Measurements from ENCODE around the gene KLK14.

KLK14 gene

GRCh38 chr19:51082611-51083010 lies at the start of gene KLK14:
TSS of gene KLK14 (minus strand) at chr19:51082887. CDS start at chr19:51082614, 273 bp downstream.
- DNase-seq (ENCODE audit: low spot score), result no peak

GRCh38 chr19:51131780-51132680 lies 49.3 kb upstream of the KLK14 start:
- no peak for DNase-seq (ENCODE audit: low spot score)

- no peak for DNase-seq (ENCODE audit: low spot score)
Observed at GRCh38 chr19:51129716-51130115, 47.0 kb upstream of the KLK14 start.

GRCh38 chr19:51128227-51128626 lies 45.5 kb upstream of the KLK14 start:
- no peak for DNase-seq (ENCODE audit: low spot score)

GRCh38 chr19:51127755-51128154 lies 45.1 kb upstream of the KLK14 start:
- DNase-seq (ENCODE audit: low spot score), result no peak

GRCh38 chr19:51127032-51127431 lies 44.3 kb upstream of the KLK14 start:
- no peak for DNase-seq (ENCODE audit: low spot score)

- no peak for DNase-seq (ENCODE audit: low spot score)
Observed at GRCh38 chr19:51125421-51126075, 42.9 kb upstream of the KLK14 start.

- no peak for DNase-seq (ENCODE audit: low spot score)
Observed at GRCh38 chr19:51124729-51125128, 42.0 kb upstream of the KLK14 start, which contains the start of gene SIGLEC9. TSS of gene SIGLEC9 (plus strand) at chr19:51124906. CDS start at chr19:51124975, 69 bp downstream.

- DNase-seq (ENCODE audit: low spot score), result no peak
Observed at GRCh38 chr19:51124216-51124615, 41.5 kb upstream of the KLK14 start.

- no peak for DNase-seq (ENCODE audit: low spot score)
Observed at GRCh38 chr19:51123802-51124201, 41.1 kb upstream of the KLK14 start.

GRCh38 chr19:51123381-51123800 lies 40.7 kb upstream of the KLK14 start:
- DNase-seq (ENCODE audit: low spot score), result no peak

- no peak for DNase-seq (ENCODE audit: low spot score)
Observed at GRCh38 chr19:51122112-51122981, 39.7 kb upstream of the KLK14 start.

GRCh38 chr19:51121257-51121656 lies 38.6 kb upstream of the KLK14 start:
- no peak for DNase-seq (ENCODE audit: low spot score)

GRCh38 chr19:51120160-51120559 lies 37.5 kb upstream of the KLK14 start:
- no peak for DNase-seq (ENCODE audit: low spot score)

- no peak for DNase-seq (ENCODE audit: low spot score)
Observed at GRCh38 chr19:51119611-51120010, 36.9 kb upstream of the KLK14 start.

- DNase-seq (ENCODE audit: low spot score), result no peak
Observed at GRCh38 chr19:51119101-51119500, 36.4 kb upstream of the KLK14 start.

GRCh38 chr19:51116736-51117286 lies 34.1 kb upstream of the KLK14 start:
- no peak for DNase-seq (ENCODE audit: low spot score)

GRCh38 chr19:51114087-51114729 lies 31.5 kb upstream of the KLK14 start:
- DNase-seq (ENCODE audit: low spot score), result no peak

GRCh38 chr19:51111606-51112005 lies 28.9 kb upstream of the KLK14 start:
- no peak for DNase-seq (ENCODE audit: low spot score)

- no peak for DNase-seq (ENCODE audit: low spot score)
Observed at GRCh38 chr19:51110666-51110971, 27.9 kb upstream of the KLK14 start.

- DNase-seq (ENCODE audit: low spot score), result no peak
Observed at GRCh38 chr19:51108805-51109146, 26.1 kb upstream of the KLK14 start.
